NCI-H2081 (cell line): ENCODE results near the gene TSGA10IP.

Experiments used
- DNase-seq, 2 experiments: peaks; one replicate each; lab custom pipeline; 2025; lab: John Stamatoyannopoulos, UW

Gene TSGA10IP

DNA sequence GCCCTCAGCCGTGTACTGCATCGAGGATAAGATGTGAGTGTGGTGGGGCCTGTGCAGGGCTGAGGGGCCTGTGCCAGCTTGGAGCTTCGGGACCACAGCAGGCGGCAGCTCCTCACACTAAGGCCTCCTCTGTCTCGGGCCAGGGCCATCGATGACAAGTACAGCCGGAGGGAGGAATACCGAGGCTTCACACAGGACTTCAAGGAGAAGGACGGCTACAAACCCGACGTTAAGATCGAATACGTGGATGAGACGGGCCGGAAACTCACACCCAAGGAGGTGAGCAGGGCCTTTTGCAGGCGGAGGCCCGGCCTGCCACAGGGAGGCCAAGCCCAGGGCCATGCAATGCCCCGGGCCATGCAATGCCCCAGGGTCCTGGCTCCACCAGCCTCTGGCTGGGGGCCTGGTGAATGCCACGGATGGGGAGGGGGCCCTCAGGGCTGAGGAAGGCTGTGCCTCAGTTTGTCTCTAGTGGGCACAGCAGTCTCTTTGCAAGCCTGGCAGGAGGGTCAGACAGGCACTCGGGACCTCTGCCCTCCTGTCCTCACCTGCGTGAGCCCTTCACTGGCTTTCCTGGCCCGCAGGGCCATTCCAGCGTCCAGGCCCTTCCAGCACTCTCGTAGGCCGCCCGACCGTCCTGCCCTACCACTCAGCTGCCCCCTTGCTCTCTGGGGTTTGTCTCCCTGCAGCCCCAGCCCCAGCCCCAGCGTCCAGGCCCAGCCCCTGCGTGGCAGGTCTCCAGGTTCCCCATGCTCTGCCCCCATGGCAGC, 32.5 kb downstream of the TSGA10IP start:
- DNase-seq, result no peak

DNA sequence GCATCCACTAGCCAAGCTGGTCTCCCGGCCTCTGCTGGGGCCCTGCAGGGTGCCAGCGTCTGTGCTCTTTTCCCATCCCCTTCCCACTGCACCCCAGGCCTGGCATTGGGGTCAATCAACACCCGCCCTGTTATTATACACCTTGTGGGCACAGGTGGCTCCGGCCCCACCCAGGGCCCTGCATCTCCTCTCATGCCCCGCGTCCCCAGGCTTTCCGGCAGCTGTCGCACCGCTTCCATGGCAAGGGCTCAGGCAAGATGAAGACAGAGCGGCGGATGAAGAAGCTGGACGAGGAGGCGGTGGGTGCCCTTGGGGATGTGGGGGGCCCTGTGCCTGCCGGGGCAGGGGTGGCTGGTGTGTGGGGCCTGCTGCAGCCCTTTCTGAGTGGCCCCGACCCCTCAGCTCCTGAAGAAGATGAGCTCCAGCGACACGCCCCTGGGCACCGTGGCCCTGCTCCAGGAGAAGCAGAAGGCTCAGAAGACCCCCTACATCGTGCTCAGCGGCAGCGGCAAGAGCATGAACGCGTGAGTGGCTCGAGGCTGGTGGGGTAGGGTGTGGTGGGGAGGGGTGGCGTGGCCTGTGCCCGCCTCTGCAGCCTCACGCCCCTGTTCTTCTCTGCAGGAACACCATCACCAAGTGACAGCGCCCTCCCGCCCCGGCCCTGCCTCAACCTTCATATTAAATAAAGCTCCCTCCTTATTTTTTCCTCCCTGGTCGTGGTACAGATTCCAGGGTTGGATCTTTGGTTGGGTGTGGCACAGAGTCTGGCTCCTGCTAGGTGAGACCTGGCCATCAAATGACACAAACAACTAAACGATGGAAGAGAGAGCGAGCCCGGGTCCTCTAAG, 33.3 kb downstream of the TSGA10IP start:
- DNase-seq, result no peak

DNA sequence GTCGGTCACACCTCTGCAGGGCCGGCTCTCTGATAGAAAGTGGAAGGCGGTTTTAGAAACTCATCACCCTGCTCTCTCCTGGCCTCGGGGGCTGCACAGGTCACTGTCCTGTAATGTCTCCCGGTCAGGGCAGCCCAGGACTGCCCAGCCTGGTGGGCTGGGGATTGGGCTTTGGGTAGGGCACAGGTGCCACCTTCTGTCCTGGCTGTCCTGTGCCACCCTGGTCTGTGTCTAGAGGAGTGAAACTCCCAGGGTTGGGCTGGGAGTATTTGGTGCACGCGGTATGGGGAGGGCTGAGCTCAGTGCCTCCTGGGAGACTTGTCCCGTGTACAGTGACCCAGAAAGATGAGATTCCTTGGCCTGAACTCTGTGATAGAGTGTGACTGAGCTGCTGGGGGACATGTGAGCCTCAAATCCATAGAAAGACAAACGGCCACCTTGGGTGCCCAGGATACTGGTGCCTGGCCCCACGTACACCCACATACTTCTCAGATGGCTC, 34.0 kb downstream of the TSGA10IP start:
- no peak for DNase-seq

DNA sequence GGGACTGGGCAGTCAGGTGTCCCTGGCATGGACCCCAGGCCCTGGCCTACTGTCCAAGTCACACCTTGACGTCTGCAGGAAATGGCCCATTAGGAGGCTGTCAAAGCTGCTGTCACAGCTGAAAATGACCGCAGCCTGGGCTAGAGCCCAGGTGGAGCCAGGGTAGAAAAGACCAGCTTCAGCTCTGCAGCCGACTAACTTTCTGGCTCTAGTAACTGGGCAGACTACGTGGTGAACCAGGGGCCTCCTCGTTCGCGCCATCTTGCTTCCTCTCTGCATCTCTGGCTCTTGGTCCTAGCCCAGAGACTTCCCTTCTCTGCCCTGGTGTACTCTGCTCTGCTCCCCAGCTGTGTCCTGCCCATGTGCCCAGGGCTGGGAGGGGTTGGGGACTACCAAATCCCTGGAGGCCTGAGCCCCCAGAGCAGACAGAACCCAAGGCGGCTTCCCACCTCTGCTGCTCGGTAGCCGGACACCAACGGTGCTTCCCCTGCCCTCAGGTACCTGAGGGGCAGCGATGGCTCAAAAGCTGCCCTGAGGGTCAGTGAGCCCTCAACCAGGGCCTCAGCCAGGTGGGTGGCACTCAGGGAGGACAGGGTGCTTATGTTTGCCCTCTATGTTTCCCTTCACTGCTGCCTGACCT, 35.9 kb downstream of the TSGA10IP start:
- peak in 1 of 2 experiments; percentile 8 for DNase-seq

- DNase-seq, result no peak
Measured at GRCh38 chr11:65981972-65982823, 36.9 kb downstream of the TSGA10IP start.

- no peak for DNase-seq
Measured at GRCh38 chr11:65982824-65983588, 37.7 kb downstream of the TSGA10IP start.

GRCh38 chr11:65983589-65983987, 38.3 kb downstream of the TSGA10IP start:
- DNase-seq, result no peak

DNA sequence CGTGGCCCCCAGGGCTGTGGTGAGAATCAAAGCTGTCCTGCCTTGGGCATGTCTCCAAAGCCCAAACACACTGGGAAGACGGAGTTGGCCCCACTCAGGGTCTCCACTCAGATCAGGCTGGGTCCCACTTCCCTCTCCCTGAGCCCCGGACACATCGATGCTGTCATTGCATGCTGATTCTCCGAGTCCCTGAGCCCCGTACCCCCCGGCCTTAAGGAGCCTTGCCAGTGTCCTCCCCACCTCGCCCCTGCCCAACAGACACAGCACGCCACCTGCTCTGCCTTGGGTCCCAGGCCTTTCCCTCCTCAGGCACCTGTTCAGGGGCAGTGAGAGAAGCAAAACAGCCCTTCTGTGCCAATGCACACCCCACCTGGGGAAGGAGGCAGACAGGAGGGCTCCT, 42.1 kb downstream of the TSGA10IP start:
- DNase-seq, result no peak

- peak; percentile 87 to 93 for DNase-seq
Measured at GRCh38 chr11:65988791-65989592, 43.7 kb downstream of the TSGA10IP start.

GRCh38 chr11:65992056-65992455, 46.8 kb downstream of the TSGA10IP start:
- DNase-seq, result no peak

DNA sequence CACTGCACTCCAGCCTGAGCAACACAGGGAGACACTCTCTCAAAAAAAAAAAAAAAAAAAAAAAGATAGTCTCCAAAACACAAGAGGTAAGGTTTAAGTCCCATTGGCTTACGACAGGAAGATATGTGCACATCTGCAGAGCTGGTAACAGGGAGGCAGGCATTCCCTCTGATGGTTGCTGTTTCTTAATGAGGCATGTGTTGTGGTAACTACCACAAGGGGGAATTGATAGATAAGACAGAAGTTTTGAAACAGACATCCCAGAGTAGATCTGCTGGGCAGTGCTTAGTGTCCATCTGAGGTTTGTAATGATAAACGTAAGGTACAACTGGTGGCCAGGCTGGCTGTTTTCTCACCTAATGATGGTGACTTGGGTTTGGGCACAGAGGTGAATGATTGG, 52.0 kb downstream of the TSGA10IP start:
- no peak for DNase-seq

DNA sequence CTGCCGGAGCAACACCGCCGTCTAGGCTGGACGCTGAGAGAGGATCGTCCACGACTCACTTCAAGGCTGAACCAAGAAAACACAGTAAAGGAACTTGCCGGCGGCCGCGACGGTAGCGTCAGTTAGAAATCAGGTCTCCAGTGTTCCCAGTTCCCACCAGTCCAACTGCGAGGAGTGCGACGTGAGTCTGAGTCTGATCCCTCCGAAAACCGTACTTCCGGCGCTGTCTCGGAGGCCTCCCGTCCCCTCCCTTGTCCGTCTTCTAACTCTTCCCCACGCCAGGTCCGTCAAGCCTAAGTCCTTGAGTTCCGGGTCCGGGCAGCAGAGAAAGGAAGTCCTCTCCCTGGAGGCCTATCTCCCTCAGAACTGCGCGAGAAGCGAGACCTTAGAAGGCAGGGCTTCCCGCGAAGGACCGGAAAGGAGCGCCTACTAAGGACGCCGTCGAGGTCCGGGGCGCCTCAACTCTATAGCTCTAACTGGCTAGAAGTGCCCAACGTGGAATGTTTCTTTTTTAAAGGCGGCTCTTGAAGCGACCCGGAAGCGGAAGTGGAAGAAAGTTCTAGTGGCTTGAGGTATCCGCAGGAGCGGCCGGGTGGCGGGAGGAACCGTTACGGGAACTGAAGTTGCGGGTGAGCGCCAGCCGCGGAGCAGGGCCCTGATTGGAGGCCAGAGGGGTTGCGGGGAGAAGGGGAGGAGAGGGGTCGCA, 56.8 kb downstream of the TSGA10IP start, which contains the start of the genes BANF1 and EIF1AD:
Gene BANF1, plus strand, starts transcription at position 562 of the 706 bp plus-strand sequence. CDS start 748 bp downstream, outside the sequence.
Gene EIF1AD, minus strand, starts transcription at position 216 of the 706 bp plus-strand sequence. CDS start 1,768 bp downstream, outside the sequence.
- DNase-seq, result peak; percentile 90 to 96

- DNase-seq, result peak in 1 of 2 experiments; percentile 59
Measured at GRCh38 chr11:66002648-66003225, 57.5 kb downstream of the TSGA10IP start.

DNA sequence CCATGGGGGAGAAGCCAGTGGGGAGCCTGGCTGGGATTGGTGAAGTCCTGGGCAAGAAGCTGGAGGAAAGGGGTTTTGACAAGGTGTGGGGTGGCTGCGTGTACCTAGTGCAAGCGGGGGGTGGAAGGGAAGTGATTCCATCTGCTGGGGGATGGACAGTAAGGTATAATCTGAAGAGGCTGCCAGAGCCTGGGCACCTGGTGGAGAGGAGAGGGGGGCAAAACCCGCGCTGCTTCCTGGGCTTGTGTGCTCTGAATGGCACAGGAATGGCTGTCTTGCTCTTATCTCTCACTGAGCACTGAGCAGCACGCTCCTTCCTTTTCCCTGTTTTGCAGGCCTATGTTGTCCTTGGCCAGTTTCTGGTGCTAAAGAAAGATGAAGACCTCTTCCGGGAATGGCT, 58.0 kb downstream of the TSGA10IP start:
- DNase-seq, result peak in 1 of 2 experiments; percentile 2

DNA sequence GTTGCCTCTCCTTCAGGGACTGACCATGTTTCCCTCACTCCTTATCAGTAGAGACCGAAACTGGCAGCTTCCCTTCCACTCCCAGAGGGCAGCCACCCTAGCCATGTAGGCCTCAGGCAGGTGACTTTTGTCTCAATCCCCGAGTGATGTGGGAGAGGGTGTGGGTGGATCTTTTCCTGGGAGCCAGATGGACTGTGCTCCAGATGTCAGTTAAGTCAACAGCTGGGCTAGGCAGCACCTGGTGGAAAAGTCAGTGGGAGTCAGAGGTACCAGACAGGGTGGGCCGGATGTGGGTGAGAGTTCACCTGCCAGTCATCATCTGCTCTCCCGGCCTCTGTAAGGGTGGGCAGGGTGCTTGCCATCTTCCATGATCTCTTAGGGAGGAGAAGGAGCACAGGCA, 58.9 kb downstream of the TSGA10IP start:
- no peak for DNase-seq

- no peak for DNase-seq
Measured at GRCh38 chr11:66006134-66006890, 61.0 kb downstream of the TSGA10IP start.

- DNase-seq, result no peak
Measured at GRCh38 chr11:66006891-66007176, 61.6 kb downstream of the TSGA10IP start.

GRCh38 chr11:66007201-66007634, 61.9 kb downstream of the TSGA10IP start:
- no peak for DNase-seq
